Hepatocyte (in vitro differentiated cells): ENCODE measurements around the gene CDK14. TPM values are rescaled to one million over a fixed set of nuclear protein-coding genes. Genes with fewer than 3 reads are reported as not detected.
"Not testable (repeated sequence)": the region's sequence is repeated elsewhere in the genome, so short reads cannot be mapped to it uniquely, and the experiment has no call there.

Experiments
- DNase-seq: peaks from one replicate; pipeline ENCODE4 v3.0.0-alpha.2; 2016; ENCODE audit warnings: low spot score
- H2AFZ ChIP-seq: fragments of 200-600 bp; sonication (generic); 2 replicates; pipeline ENCODE4 v1.6.0; 2016; ENCODE audit warnings: antibody characterized with exemption, mild to moderate bottlenecking
- H3K27ac ChIP-seq: fragments of 200-600 bp; sonication (generic); 2 replicates; pipeline ENCODE4 v1.5.1; 2016; ENCODE audit warnings: mild to moderate bottlenecking
- H3K27me3 ChIP-seq: fragments of 200-600 bp; sonication (generic); 2 replicates; pipeline ENCODE4 v1.6.1; 2016
- H3K36me3 ChIP-seq: fragments of 200-600 bp; sonication (generic); replicated peaks from 2 replicates; pipeline ENCODE4 v1.5.1; 2016; ENCODE audit warnings: low read depth; ENCODE audit not compliant: insufficient read depth
- H3K4me1 ChIP-seq: fragments of 200-600 bp; sonication (generic); 2 replicates; pipeline ENCODE4 v1.5.1; 2016; ENCODE audit warnings: mild to moderate bottlenecking, moderate library complexity; ENCODE audit not compliant: insufficient read depth
- H3K4me2 ChIP-seq: fragments of 200-600 bp; sonication (generic); 2 replicates; pipeline ENCODE4 v1.6.0; 2016
- H3K4me3 ChIP-seq: fragments of 200-600 bp; sonication (generic); 2 replicates; pipeline ENCODE4 v1.5.1; 2016; ENCODE audit warnings: mild to moderate bottlenecking
- H3K79me2 ChIP-seq: fragments of 200-600 bp; sonication (generic); 2 replicates; pipeline ENCODE4 v1.6.0; 2017; ENCODE audit warnings: mild to moderate bottlenecking
- H3K9me2 ChIP-seq: fragments of 200-600 bp; sonication (generic); replicated peaks from 2 replicates; pipeline ENCODE4 v1.6.0; 2017; ENCODE audit warnings: mild to moderate bottlenecking; ENCODE audit not compliant: insufficient read depth
- H3K9me3 ChIP-seq: fragments of 200-600 bp; sonication (generic); 2 replicates; pipeline ENCODE4 v1.5.1; 2016; ENCODE audit warnings: low read depth, mild to moderate bottlenecking
- H4K20me1 ChIP-seq: fragments of 200-600 bp; sonication (generic); 2 replicates; pipeline ENCODE4 v1.6.0; 2016; ENCODE audit warnings: mild to moderate bottlenecking; ENCODE audit not compliant: insufficient read depth, poor library complexity, severe bottlenecking
- EZH2 ChIP-seq: fragments of 200-600 bp; sonication (generic); IDR thresholded peaks from 2 replicates; pipeline ENCODE4 v1.6.1; 2016; ENCODE audit warnings: antibody characterized with exemption, mild to moderate bottlenecking, borderline replicate concordance
- EZH2phosphoT487 ChIP-seq: fragments of 200-600 bp; sonication (generic); IDR thresholded peaks from one replicate; pipeline ENCODE4 v1.6.1; 2018; ENCODE audit warnings: antibody characterized with exemption, mild to moderate bottlenecking, low read depth, moderate library complexity; ENCODE audit not compliant: unreplicated experiment, severe bottlenecking
- WGBS: methylation state at CpG from one replicate; pipeline ENCODE4 v1.1.6; 2016; ENCODE audit warnings: low lambda C conversion rate; ENCODE audit errors: missing lambda C conversion rate; 5-methylcytosine and 5-hydroxymethylcytosine counted together
- polyA plus RNA-seq: library from polyadenylated mRNA; unstranded; fragments of >200 nt; fragmentation: Nextera tagmentation; extraction: Ambion mirVana; gene quantifications from 2 replicates; pipeline ENCODE4 v1.2.1, GENCODE V29; 2016
- total RNA-seq: library from RNA; depleted of rRNA; stranded (reverse); fragments of >200 nt; gene quantifications from 2 replicates; pipeline ENCODE4 v1.2.3, GENCODE V29; 2014
- TF ChIP-seq, protein P1 (sequence below): fragments of 200-600 bp; sonication (generic); IDR thresholded peaks from 2 replicates; pipeline ENCODE4 v1.5.1; 2016; ENCODE audit warnings: antibody characterized with exemption, mild to moderate bottlenecking; ENCODE audit not compliant: poor library complexity

CDK14 gene
- total and polyA plus RNA-seq, 2 experiments from 2014 or later: 8.6 to 23.5 TPM

DNA sequence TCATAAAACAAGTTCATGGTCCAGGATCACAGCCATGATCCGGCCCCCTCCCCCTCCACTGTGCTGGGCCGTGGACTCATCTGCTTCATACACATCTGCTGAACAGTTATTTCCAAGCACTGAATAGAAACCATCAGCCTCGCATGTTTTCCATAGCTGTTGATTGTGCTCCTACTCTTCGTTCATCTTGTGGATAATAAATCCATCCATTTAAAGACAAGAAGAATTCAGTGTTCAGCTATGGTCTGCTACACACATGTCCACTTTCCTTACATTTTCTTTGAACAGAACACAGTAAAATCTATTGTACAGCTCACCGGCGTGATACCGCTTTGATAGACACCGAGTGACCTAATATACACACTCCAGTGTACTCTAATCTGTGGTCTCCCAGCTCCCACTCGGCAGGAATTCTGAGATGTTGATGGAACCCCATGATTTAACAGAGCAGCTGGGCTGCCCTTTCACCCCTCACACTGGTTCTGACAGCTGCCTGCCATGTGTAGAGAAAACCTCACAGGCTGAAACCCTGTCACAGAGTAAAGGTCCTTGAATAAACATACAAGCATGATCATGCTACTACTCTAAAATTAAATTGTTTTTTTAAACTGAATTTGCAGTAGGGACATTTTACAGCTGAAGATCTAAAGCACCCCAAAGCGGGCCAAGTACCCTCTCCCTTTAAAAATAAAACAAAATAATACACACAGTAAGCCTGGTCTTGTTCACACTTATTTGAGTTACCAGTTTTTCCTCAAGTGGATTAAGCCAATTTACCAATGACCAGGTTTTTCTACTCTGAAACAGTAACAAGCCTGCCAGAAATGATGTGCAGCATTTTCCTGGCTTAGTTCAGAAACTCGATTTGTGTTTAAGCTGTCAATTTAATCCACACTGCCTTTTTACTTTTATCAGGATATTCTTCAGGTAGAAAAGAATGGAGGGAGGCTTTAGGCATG lies 573.0 kb downstream of the CDK14 start:
- H3K4me1 ChIP-seq: no peaks in the 10 kb centered on the region
- no peaks in the 10 kb centered on the region for H3K27me3 ChIP-seq
- H3K36me3 ChIP-seq: no peaks in the 10 kb centered on the region
- no peak overlapping the region for H3K4me3 ChIP-seq
- H3K9me2 ChIP-seq: no peaks in the 10 kb centered on the region
- no peaks in the 10 kb centered on the region for H4K20me1 ChIP-seq
- H2AFZ ChIP-seq: no peak overlapping the region
- no peak overlapping the region for H3K4me2 ChIP-seq
- TF ChIP-seq EZH2phosphoT487: no peak
- no peak for TF ChIP-seq EZH2
- TF ChIP-seq, protein P1, sequence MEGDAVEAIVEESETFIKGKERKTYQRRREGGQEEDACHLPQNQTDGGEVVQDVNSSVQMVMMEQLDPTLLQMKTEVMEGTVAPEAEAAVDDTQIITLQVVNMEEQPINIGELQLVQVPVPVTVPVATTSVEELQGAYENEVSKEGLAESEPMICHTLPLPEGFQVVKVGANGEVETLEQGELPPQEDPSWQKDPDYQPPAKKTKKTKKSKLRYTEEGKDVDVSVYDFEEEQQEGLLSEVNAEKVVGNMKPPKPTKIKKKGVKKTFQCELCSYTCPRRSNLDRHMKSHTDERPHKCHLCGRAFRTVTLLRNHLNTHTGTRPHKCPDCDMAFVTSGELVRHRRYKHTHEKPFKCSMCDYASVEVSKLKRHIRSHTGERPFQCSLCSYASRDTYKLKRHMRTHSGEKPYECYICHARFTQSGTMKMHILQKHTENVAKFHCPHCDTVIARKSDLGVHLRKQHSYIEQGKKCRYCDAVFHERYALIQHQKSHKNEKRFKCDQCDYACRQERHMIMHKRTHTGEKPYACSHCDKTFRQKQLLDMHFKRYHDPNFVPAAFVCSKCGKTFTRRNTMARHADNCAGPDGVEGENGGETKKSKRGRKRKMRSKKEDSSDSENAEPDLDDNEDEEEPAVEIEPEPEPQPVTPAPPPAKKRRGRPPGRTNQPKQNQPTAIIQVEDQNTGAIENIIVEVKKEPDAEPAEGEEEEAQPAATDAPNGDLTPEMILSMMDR: no peak
- H3K9me3 ChIP-seq: no peaks in the 10 kb centered on the region
- no peaks in the 10 kb centered on the region for H3K79me2 ChIP-seq
- H3K27ac ChIP-seq: no peak overlapping the region
- WGBS: 78% methylated on average over 11 of the region's 11 CpGs
- no peak for DNase-seq

DNA sequence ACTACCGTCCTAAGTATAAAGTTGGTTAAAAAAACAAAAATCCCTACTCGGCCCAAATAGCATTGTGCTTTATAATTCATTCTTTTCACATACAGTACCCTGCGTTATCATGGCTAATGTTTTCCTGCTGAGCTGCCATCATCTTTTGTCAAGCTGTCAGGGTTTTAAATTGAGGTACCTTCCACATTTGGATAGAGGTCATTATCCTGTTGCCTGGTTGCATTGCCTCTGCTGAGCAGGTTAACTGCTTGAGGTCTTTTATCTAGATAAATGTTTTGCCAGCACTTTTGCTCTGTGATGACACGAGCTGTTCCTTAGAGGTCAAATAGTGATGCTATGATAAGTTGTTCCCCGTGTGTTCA lies 573.7 kb downstream of the CDK14 start:
- no peaks in the 10 kb centered on the region for H3K27me3 ChIP-seq

DNA sequence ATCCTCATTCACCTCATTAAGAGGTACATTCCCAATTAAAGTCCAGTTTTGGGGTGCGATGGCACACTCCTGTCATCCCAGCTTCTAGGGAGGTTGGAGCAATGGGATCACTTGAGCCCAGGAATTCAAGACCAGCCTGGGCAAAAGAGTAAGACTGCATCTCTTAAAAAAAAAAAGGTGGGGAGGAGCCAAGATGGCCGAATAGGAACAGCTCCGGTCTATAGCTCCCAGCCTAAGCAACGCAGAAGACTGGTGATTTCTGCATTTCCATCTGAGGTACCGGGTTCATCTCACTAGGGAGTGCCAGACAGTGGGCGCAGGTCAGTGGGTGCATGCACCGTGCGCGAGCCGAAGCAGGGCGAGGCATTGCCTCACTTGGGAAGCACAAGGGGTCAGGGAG lies 577.1 kb downstream of the CDK14 start:
- not testable (repeated sequence) for DNase-seq, H3K36me3 ChIP-seq, H3K79me2 ChIP-seq, H4K20me1 ChIP-seq, H3K4me3 ChIP-seq, H3K27ac ChIP-seq, H2AFZ ChIP-seq, H3K9me3 ChIP-seq, H3K4me1 ChIP-seq, H3K9me2 ChIP-seq, H3K4me2 ChIP-seq, H3K27me3 ChIP-seq
- WGBS: 100% methylated on average over 11 of the region's 11 CpGs

More for the DNA sequence above, 573.7 kb downstream of the CDK14 start:
- TF ChIP-seq EZH2: no peak
- TF ChIP-seq, protein P1: no peak
- TF ChIP-seq EZH2phosphoT487: no peak
- Histone ChIP-seq H2AFZ (no peak overlapping the region), H3K36me3 (no peaks in the 10 kb centered on the region), H3K9me2 (no peaks in the 10 kb centered on the region), H3K4me1 (no peaks in the 10 kb centered on the region), H3K4me3 (no peak overlapping the region), H3K4me2 (no peak overlapping the region), H3K79me2 (no peaks in the 10 kb centered on the region), H3K27ac (no peak overlapping the region), H3K9me3 (no peaks in the 10 kb centered on the region), H4K20me1 (no peaks in the 10 kb centered on the region)
- no peak for DNase-seq
- 57% methylated on average over 5 of the region's 5 CpGs for WGBS

DNA sequence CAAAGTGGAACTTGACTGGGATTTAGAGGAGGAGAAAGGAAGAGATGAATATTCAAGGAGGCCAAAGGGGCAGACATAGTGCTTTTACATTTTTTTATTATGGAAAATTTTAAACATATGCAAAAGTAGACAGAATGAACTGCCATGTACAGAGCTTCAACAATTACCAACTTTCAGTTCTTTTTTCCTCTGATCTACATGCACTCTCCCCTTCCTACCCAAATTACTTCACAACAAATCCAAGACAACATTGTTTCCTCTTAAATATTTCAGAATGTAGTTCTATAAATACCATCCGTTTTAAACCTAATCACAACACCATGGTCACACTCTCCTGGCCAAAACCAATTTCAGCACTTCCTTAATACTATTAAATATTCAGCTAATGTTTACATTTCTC lies 584.6 kb downstream of the CDK14 start:
- WGBS: 69% methylated on average over 1 of the region's 1 CpG
- Histone ChIP-seq H3K27me3 (no peaks in the 10 kb centered on the region), H3K27ac (no peak overlapping the region), H3K4me1 (no peaks in the 10 kb centered on the region), H3K4me2 (no peak overlapping the region), H2AFZ (no peak overlapping the region), H3K9me2 (no peaks in the 10 kb centered on the region), H3K79me2 (no peaks in the 10 kb centered on the region), H4K20me1 (no peaks in the 10 kb centered on the region), H3K4me3 (no peak overlapping the region), H3K36me3 (no peaks in the 10 kb centered on the region), H3K9me3 (no peaks in the 10 kb centered on the region)
- TF ChIP-seq EZH2phosphoT487: no peak
- TF ChIP-seq EZH2: no peak
- TF ChIP-seq, protein P1: no peak
- DNase-seq: no peak
